Embryonic facial prominence (tissue), 1 donor: ENCODE data around the gene PPM1G.

ENCODE experiments used
- DNase-seq: peaks from one replicate; pipeline ENCODE4 v3.0.0-alpha.2; 2016; ENCODE audit errors: extremely low spot score

PPM1G gene

DNA sequence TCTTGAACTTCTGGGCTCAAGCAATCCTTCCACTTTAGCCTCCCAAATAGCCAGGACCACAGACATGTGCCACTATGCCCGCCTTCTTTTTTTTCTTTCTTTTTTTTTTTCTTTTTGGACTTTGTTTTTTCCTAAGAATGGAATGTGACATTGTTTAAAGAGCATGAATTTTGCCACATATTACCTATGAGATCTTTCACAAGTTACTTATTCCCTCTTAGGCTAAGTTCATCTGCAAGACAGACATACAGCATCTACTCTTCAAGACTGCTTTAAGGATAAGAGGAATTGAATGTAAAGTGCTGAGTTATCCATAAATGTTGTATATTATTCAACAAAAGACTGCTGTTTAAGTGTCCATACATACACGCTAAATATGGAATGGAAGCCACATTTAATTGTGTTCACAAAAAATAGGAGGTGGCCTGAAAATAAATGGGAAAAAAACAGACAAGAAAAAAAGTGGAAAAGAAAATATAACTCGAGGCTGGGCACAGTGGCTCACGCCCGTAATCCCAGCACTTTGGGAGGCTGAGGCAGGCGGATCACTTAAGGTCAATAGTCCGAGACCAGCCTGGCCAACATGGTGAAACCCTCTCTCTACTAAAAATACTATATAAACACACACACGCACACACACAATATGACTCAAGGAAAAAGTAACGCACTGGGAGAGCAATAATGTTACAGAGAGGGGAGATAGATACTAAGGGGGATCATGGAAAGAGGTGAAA is 3.2 kb upstream of the PPM1G start:
- DNase-seq = no peak

DNA sequence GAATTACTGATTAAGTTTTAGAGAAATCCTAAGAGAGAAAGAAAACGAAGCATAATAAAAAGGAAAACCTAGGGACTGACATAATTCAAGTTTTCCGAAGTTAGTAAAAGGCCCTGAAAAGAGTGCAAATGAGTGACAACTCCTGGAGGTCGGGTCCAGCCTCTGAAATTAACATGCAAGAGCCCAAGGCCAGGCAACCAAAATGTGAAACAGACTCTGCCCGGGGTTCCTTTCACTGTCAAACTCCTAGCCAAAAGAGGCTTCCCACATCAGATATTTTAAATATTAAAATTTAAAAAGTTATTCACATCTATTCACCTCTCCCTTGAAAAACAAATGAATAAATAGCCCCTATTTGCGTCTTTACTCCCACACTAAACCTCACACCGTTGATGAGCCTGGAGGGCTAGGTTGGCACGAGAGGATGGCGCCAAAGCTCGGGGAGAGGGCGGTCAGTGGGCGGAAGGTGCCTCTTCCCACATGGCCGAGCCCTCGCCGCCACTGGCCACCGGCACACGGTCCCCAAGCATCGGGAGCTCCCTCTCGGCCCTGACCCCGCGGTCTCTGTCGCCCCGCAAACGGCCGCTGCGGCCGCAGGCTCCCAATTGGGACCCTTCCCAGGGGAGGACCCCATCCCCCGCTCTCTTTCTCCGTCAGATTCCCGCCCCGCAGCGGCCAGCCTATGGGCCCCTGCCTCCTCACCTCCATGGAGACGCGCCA is 630 bp downstream of the PPM1G start:
- DNase-seq = no peak

DNA sequence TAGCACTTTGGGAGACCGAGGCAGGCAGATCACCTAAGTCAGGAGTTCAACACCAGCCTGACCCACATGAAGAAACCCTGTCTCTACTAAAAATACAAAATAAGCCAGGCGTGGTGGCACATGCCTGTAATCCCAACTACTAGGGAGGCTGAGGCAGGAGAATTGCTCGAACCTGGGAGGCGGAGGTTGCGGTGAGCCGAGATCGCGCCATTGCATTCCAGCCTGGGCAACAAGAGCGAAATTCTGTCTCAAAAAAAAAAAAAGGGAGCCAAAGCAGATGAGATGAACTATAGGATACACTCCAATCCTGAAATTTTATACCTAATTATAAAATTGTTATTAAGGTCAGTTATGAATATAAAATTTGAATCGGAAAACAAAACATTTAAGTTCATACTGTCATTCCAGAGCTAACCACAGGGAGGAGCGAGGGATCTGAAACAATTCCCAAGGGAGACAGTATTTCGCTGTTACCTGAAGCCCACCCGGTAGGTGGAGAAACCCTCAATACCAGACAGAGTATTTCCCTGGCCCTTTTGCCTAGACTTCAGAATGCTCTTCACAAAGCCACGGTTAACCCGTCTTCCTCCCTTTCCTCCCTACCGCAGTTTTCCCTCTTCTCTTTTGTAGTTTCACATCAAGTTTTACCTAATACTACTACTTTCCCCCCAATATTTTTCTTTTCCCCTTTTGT is 1.4 kb downstream of the PPM1G start:
- peak; percentile 51 for DNase-seq

DNA sequence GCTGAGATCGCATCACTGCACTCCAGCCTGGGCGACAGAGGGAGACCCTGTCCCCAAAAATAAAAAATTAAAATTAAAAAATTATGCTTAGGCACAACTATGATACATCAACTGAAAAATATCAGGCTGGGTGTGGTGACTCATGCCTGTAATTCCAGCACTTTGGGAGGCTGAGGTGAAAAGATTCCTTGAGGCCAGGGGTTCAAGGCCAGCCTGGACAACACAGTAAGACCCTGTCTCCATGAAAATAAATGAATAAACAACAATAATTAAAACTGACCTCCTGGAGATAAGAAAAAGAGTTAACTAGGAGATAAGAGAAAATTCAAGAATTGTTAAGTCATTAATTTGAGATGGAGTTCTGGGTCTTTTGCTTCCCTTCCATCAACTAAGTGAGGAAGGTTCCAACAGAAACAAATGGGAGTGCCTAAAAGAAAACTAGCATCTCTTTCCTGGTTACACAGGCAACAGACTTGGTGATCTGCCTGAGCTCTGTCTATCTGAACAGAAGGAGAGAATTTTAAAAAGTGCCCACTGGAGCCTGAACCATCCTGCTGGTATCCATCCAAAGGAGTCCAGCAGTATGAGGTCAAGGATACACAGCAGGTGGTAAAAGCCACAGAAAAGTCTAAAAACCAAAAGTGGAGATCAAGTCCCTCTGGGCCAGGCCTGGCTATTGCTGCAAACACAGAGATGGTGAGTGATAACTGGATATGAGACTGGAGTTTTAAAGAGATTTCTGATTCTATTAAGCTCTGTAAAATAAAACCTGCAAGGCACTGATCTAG is 8.8 kb downstream of the PPM1G start:
- no peak for DNase-seq

DNA sequence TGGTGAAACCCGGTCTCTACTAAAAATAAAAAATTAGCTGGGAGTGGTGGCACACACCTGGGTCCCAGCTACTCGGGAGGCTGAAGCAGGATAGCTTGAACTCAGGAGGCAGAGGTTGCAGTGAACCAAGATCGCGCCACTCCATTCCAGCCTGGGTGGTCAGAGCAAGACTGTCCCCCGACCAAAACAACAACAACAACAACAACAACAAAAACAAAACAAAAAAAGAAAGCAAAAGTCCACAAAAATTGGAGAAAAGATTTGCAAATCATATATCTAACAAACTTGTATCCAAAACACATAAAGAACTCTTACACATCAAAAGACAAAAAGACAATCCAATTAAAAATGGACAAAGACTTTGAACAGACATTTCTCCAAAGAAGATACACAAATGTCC is 10.4 kb downstream of the PPM1G start:
- no peak for DNase-seq

DNA sequence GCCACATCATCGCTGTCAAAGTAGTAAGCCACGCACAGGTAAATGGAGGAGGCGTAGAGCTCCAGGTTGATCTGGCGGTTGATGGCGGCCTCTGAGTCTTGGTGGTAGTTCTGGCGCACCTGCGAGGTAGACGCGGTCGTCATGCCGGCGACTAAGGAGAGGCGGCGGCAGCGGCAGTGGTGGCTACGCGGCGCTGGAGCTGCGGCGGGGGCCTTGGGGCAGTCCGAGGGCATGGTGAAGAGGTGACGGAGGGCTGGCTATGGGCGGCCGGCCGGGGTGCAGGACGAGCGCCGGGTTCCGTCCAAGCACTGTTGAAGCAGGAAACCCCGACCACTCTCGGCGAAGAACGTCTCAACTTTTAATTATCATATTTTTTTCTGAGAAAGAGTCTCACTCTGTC is 16.2 kb downstream of the PPM1G start:
- DNase-seq = no peak

DNA sequence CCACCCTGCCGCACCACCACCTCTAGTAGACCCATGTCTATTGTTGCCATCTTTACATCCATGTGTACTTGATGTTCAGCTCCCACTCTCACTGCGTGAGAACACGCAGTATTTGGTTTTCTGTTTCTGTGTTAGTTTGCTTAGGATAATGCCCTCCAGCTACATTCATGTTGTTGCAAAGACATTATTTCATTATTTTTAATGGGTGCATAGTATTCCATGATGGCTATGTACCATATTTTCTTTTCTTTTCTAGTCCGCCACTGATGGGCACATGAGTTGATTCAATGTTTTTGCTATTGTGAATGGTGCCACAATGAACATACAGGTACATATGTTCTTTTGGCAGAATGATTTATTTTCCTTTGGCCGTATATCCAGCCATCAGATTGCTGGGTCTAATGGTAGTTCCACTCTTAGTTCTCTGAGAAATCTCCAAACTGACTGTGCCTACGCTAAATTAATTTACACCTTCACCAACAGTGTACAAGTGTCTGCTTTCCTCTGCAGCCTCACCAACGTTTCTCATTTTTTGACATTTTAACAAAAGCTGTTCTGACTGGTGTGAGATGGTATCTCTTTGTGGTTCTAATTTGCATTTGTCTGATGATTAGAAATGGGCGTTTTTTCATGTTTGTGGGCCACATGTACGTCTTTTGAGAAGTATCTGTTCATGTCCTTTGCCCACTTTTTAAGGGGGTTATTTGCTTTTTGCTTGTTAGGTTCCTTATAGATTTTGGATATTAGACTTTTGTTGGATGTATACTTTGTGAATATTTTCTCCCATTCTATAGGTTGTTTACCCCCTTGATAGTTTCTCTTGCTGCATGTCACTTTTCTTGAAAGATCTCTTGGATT is 18.3 kb downstream of the PPM1G start:
- no peak for DNase-seq

DNA sequence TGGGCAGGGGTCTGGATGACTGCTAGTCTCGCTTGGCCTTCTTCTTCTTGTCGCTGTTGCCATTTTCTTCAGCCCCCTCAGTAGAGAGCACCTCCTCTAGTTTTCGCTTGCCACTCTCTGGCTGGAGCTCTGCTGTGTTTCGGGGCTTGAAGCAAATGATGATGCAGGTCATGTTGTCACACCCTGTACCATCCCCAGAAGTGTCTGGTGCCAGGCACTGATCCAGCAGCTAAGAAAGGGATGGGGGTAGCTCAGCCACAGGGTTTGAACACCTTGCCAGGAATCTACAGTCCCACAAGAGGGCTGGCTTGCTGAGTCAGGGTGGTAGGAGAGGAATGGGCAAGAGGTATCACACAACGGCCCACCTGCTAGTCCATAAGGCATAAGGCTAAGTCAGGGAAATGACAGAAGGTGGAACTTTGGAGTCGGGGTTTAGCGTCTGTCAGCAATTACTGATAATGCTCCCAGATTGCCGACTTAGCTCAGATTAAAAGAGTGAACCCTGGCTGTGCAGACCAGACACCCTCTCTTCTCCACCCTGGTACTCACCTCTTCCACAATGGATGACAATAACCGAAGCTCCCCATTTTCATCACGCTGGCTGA is 27.7 kb downstream of the PPM1G start:
- no peak for DNase-seq

DNA sequence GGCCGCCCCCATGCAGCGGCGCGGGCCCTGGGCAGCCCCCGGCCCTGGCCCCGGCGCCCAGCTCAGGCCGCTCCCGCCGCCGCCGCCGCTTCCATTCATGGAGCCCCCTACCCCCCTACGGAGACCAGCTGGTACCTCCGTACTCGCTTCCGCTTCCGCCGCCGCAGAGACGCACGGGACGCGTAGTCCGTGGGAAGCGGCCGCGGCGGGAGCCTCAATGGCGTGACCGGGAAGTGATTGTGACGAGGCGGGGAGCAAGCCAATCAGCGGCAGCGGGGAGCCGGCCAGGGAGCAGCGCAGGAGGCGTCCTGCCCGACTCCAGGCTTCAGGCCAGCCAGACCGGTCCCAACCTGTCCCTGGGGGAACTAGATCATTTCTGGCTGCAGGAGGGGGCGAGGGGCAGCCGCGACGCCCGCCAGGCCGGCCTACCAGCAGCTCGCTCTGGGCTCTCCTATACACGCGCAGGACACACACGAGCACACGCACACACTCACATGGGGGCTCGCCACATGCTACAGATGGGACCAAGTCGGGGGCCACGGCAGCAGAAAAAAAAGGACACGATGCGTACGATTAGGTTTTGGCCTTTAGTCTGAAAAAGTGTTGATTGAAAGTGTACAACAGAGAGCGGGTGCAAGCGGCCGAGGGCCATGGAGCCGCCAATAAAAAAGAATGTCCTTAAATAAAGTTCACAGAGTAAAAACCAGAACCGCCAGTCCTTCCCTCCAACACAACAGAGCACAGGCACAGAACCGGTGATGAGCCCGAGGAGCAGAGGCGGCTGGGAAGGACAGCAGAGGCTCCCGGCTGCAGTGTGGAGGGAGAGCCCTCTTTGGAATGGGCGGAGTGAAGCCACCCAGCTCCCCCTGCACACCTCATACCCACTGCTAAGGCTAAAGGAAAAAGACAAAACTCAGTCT is 28.5 kb downstream of the PPM1G start, which contains the start of gene ZNF513:
ZNF513 (minus strand) TSS at position 109 of the 920 bp plus-strand sequence. CDS start 208 bp downstream, outside the sequence.
- peak; percentile 85 for DNase-seq

DNA sequence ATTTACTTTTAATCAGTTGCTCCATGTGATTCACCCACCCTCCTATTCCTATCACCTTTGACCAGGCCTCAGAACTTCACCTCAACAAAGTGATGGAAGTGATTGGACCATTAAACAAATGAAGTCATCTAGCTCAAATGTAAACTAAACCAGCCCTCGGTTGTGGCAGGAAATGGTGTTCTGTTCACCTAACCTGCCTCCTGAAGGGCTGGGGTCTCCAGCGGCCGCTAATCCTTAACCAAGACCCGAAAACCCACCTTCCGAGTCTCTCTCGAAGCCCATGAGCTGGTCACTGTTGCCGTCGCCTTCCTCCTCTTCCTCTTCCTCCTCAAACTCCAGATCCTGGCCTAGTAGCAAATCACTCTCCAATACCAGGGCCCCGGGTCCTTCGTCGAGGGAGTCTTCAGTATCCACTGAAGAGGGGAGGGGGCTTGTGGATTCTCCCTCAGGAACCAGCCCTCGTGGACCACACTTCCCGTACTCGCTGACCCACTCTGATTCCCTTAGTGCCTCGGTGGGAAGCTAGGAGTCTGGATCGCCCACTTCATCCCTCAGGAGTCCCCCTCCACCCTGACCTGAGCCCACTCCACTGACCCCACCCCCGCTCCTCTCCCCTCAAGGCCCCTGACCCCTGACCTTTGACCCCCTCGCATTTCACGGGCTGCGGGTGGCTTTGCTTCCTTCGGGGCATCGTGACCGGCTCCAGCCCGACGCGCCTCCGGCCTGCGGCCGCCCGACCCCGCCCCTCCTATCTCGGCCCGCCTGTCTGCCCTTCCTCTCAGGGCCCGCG is 29.4 kb downstream of the PPM1G start:
- no peak for DNase-seq

DNA sequence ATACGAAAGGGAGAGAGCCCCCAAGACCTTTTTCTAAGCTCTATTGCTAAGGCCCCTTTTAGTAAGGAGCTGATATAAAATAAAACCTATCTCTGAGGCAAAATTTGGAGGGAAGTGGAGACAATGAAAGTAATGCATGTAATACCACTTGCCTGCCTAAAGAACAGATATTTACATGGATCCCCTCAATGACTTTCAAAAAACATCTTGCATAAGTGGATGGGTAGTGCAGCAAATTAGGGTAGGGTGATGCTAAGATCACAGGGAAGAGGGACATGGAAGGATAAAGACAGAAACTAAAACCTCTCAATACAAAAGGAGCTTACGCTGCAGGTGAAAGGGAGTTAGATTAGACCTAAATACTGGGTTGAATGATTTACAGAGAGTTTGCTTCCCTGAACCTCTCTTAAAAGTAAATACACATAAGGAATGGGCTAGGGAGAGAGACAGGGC is 30.0 kb downstream of the PPM1G start:
- no peak for DNase-seq

DNA sequence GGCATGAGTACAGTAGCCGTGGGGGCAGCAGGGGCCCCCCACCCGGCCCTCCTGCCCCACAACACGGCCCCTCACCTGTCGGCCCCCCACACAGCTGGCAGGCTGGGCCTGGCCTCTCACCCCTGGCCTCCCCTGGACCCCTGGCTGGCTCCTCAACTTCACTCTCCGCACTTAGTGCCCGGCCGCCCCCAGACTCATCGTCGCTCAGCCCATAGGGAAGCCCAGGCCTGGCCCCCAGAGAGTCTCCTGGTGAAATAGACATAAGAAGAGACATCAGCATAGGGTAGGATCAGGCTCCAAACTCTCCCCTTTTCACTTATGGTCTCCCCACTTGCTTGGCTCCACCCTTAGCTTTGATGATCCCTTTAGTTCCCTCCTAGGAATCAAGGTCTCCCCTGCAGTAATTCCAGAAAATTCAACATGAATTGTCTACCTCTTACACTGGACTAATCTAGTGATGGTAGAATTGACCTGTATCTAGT is 30.5 kb downstream of the PPM1G start:
- DNase-seq = no peak

DNA sequence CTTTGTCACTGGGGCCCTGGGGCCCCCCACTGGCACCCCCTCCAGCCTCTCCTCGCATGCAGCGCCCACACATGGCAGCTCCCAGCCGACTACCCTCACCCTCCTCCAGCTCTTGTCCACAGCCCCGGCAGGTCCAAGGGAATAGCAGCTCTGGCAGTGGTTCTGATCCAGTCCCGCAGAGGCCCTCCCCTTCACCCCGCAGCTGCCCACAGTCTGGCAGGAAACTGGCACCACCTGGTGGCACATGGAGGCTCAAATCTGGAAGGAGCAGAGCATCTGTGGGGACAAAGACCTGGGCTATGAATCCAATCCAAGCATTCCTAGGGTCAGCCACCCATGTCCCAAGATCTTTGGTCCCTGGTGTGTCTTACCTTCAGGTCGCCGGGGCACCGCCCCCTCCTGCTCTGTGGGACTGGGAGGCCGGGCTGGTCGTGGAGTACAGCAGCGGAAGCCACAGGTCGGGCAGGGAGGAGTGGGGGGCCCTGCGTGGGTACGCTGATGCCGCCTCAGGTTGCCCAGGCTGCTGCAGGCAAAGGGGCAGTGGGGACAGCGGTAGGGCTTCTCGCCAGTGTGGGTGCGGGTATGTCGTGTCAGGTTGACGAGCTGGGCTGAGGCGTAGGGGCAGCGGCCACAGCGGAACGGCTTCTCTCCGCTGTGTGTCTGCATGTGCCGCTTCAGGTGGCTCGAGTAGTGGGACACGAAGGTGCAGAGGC is 31.1 kb downstream of the PPM1G start:
- no peak for DNase-seq

DNA sequence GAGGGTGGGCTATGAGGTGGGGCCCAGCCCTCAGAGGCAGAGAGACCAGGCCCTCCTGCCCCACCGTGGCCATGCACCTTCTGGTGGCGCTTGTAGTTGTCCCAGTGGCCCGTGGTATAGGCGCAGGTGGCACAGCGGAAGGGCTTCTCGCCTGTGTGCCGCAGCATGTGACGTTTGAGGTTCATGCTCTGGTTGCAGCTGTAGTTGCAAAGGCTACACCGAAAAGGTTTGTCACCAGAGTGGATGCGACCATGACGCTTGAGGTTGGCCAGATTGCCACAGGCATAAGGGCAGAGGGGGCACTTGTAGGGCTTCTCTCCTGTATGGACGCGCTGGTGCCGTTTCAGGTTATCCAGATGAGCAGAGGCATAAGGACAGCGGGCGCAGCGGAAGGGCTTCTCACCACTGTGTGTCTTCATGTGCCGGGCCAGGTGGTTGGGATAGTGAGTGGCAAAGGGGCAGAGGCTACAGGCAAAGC is 31.7 kb downstream of the PPM1G start:
- no peak for DNase-seq

DNA sequence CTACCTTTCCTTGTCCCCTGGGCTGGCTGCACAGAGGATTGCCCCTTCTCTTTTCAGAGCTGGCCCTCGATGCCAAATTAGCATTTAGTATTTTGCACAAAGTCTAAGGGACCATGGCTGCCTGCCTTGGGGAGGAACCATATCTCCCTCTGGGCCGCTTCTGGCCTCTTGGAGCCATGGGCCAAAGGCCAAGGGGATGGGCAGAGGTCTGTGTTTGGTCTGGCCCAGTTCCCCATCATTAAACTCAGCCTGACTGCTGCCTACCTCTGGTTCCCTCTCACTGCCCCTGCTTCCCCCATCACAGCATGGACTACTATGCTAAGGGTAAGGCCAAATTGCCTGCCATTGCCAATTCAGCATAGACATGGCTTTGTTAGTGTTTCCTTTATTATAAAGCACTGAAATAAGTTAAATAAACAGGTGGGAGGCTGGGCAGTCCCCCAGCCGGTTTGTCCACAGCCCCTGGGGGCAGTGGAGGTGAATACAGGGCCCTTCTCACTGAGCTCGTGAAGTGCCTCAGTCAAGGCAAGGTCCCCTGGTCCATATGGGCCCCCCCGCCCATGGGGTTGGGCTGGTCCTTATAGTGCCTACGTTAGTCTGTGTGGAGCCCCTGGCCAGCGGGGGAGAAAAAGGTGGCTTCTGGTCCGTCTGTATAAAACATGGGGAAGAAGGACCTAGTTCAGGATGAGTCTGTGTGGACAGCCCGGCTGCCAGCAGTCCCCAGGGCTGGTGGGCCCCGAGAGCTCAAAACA is 32.3 kb downstream of the PPM1G start:
- no peak for DNase-seq

DNA sequence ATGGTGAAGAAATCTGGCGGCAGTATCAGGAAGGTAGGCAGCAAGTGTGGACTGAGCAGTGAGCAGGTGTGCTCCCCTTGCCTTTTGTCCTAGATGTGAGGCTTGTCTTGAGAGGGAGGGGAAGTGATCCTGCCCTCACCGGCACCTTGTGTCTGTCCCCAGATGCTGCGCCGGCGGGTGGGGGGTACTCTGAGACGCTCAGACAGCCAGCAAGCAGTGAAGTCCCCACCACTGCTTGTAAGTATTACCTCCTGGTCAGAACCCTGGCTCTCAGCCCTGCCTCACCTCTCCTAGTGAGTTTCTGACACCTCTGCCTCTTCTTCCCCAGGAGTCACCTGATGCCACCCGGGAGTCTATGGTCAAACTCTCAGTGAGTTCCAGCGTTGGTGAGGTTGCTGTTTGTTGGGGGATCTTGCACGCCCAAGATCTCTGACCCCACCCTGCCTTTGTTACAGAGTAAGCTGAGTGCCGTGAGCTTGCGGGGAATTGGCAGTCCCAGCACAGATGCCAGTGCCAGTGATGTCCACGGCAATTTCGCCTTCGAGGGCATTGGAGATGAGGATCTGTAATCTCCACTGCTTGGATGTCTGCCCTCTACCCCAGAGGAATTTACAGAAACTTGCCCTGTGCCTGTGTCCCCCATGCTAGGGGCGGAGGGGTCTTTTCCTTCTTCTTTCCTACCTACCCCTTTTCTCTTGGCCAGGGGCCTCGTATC is 33.1 kb downstream of the PPM1G start:
- no peak for DNase-seq
